RWPE2 (cell line): Measurements from ENCODE around the gene HTT.

Source experiments
- ATAC-seq: fragments of 200-7000 bp; cut with Tn5 transposase; 3 replicates; pipeline ENCODE4 v1.9.1; 2021; ENCODE audit warnings: low read depth
- DNase-seq: peaks from one replicate; pipeline ENCODE4 v3.0.0-alpha.2; 2020; ENCODE audit warnings: low spot score
- H3K27ac ChIP-seq: fragments of 450-650 bp; 2 replicates; pipeline ENCODE4 v1.5.1; 2017; ENCODE audit warnings: mild to moderate bottlenecking; ENCODE audit not compliant: poor library complexity, severe bottlenecking
- H3K27me3 ChIP-seq: fragments of 250-450 bp; sonication (Bioruptor Pico); 2 replicates; pipeline ENCODE4 v1.5.1; 2021; ENCODE audit warnings: mild to moderate bottlenecking, moderate library complexity; ENCODE audit not compliant: insufficient read depth, poor library complexity, severe bottlenecking
- H3K36me3 ChIP-seq: fragments of 250-450 bp; sonication (Bioruptor Pico); 2 replicates; pipeline ENCODE4 v1.5.1; 2020; ENCODE audit warnings: low read depth, mild to moderate bottlenecking, moderate library complexity
- H3K4me1 ChIP-seq: fragments of 250-450 bp; sonication (Bioruptor Pico); 2 replicates; pipeline ENCODE4 v1.5.1; 2021; ENCODE audit warnings: mild to moderate bottlenecking, moderate library complexity; ENCODE audit not compliant: insufficient read depth, poor library complexity, severe bottlenecking
- H3K4me3 ChIP-seq: fragments of 250-450 bp; sonication (Bioruptor Pico); 2 replicates; pipeline ENCODE4 v1.5.1; 2021; ENCODE audit warnings: mild to moderate bottlenecking, moderate library complexity; ENCODE audit not compliant: severe bottlenecking
- H3K9me3 ChIP-seq: fragments of 250-450 bp; sonication (Bioruptor Pico); 2 replicates; pipeline ENCODE4 v1.5.1; 2021; ENCODE audit warnings: mild to moderate bottlenecking, moderate library complexity; ENCODE audit not compliant: severe bottlenecking
- CTCF ChIP-seq: fragments of 450-650 bp; IDR thresholded peaks from one replicate; pipeline ENCODE4 v1.5.1; 2017; ENCODE audit warnings: mild to moderate bottlenecking, moderate library complexity; ENCODE audit not compliant: poor library complexity, severe bottlenecking

Gene HTT

GRCh38 chr4:3219761-3220475 is 145.4 kb downstream of the HTT start:
- no peak for TF ChIP-seq CTCF
- Histone ChIP-seq H3K4me1 (no peaks in the 10 kb centered on the region), H3K27ac (no peak overlapping the region), H3K9me3 (no peaks in the 10 kb centered on the region), H3K4me3 (no peak overlapping the region), H3K27me3 (no peaks in the 10 kb centered on the region), H3K36me3 (peaks cover 44% of the 10 kb centered on the region)
- ATAC-seq, result no peak
- DNase-seq, result peak; percentile 35

- H3K4me3 ChIP-seq, result no peak overlapping the region
- H3K9me3 ChIP-seq, result no peaks in the 10 kb centered on the region
- H3K27me3 ChIP-seq, result no peaks in the 10 kb centered on the region
- no peaks in the 10 kb centered on the region for H3K4me1 ChIP-seq
- no peak for TF ChIP-seq CTCF
- DNase-seq (peak; percentile 21), ATAC-seq (no peak)
- H3K36me3 ChIP-seq, result peaks cover 37% of the 10 kb centered on the region
- no peak overlapping the region for H3K27ac ChIP-seq
Observed at GRCh38 chr4:3220476-3221183, 146.1 kb downstream of the HTT start.

GRCh38 chr4:3221184-3221494 is 146.7 kb downstream of the HTT start:
- H3K4me3 ChIP-seq, result no peak overlapping the region
- DNase-seq, result peak; percentile 24
- H3K36me3 ChIP-seq, result peaks cover 31% of the 10 kb centered on the region
- no peaks in the 10 kb centered on the region for H3K4me1 ChIP-seq
- TF ChIP-seq CTCF, result no peak
- H3K9me3 ChIP-seq, result no peaks in the 10 kb centered on the region
- H3K27ac ChIP-seq, result no peak overlapping the region
- no peak for ATAC-seq
- H3K27me3 ChIP-seq, result no peaks in the 10 kb centered on the region

GRCh38 chr4:3221996-3222395 is 147.5 kb downstream of the HTT start:
- no peaks in the 10 kb centered on the region for H3K27me3 ChIP-seq
- ATAC-seq (no peak), DNase-seq (peak; percentile 37)
- H3K4me3 ChIP-seq, result no peak overlapping the region
- TF ChIP-seq CTCF, result no peak
- no peak overlapping the region for H3K27ac ChIP-seq
- no peaks in the 10 kb centered on the region for H3K4me1 ChIP-seq
- H3K36me3 ChIP-seq, result peaks cover 33% of the 10 kb centered on the region
- H3K9me3 ChIP-seq, result no peaks in the 10 kb centered on the region

GRCh38 chr4:3223346-3223745 is 148.9 kb downstream of the HTT start:
- no peak for ATAC-seq
- peaks cover 30% of the 10 kb centered on the region for H3K36me3 ChIP-seq
- no peak for TF ChIP-seq CTCF
- no peak overlapping the region for H3K4me3 ChIP-seq
- peak; percentile 33 for DNase-seq
- no peaks in the 10 kb centered on the region for H3K4me1 ChIP-seq
- H3K9me3 ChIP-seq, result no peaks in the 10 kb centered on the region
- H3K27ac ChIP-seq, result no peak overlapping the region
- no peaks in the 10 kb centered on the region for H3K27me3 ChIP-seq
